GM12865 (cell line): Measurements from ENCODE around the gene LRRC27.

Experiments used
- DNase-seq: peaks from one replicate; pipeline ENCODE4 v3.0.0; 2010; ENCODE audit warnings: low read depth
- H3K4me3 ChIP-seq: 2 replicates; pipeline ENCODE4 v1.5.1; 2011; ENCODE audit warnings: mild to moderate bottlenecking, low read depth, low read length, control low read depth
- TF ChIP-seq, protein P1 (sequence below): IDR thresholded peaks from 2 replicates; pipeline ENCODE4 v1.5.1; 2011; ENCODE audit warnings: low read length, control low read depth, low read depth, inconsistent platforms; ENCODE audit not compliant: insufficient read depth; ENCODE audit errors: missing control alignments

LRRC27 gene

GRCh38 chr10:132341017-132341416 lies 9.0 kb downstream of the LRRC27 start:
- TF ChIP-seq, protein P1, sequence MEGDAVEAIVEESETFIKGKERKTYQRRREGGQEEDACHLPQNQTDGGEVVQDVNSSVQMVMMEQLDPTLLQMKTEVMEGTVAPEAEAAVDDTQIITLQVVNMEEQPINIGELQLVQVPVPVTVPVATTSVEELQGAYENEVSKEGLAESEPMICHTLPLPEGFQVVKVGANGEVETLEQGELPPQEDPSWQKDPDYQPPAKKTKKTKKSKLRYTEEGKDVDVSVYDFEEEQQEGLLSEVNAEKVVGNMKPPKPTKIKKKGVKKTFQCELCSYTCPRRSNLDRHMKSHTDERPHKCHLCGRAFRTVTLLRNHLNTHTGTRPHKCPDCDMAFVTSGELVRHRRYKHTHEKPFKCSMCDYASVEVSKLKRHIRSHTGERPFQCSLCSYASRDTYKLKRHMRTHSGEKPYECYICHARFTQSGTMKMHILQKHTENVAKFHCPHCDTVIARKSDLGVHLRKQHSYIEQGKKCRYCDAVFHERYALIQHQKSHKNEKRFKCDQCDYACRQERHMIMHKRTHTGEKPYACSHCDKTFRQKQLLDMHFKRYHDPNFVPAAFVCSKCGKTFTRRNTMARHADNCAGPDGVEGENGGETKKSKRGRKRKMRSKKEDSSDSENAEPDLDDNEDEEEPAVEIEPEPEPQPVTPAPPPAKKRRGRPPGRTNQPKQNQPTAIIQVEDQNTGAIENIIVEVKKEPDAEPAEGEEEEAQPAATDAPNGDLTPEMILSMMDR, result no peak
- no peak for DNase-seq
- no peak overlapping the region for H3K4me3 ChIP-seq

GRCh38 chr10:132341781-132342180 lies 9.8 kb downstream of the LRRC27 start:
- TF ChIP-seq, protein P1, result no peak
- no peak for DNase-seq
- H3K4me3 ChIP-seq, result no peak overlapping the region

DNA sequence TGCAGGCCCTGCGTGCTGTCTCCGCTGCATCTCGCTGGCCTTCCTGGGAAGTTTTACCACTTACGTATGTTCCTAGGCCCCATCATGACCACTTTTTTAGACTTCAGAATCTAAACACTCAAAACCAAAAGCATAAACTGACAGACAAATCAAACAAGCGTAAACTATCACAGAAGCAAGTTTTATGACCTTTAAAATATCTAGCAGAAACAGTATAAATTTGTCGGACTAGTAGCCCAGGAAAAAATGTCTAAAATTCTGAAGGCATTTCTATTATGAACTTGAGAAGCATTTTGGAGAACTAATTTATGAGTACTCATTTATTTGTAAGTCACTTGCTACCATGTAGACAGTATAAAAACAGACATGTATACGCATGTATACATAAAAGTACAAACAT lies 10.6 kb downstream of the LRRC27 start:
- H3K4me3 ChIP-seq, result no peak overlapping the region
- TF ChIP-seq, protein P1, result no peak
- DNase-seq, result no peak

DNA sequence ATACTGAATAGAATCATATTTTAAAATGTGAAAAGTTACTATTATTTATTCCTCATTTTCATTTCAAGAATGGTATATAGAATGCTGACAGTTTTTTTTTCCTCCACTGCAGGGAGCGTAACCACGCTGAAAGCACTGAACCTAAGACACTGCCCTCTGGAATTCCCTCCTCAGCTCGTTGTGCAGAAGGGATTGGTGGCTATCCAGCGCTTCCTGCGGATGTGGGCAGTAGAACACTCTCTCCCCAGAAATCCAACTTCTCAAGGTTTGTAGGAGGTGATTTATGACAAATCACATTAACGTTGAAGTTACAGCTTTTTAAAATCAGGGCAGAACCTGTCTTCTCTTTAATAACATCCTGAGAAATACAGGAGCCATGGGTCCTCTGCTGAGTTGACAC lies 12.4 kb downstream of the LRRC27 start:
- H3K4me3 ChIP-seq, result no peak overlapping the region
- no peak for DNase-seq
- TF ChIP-seq, protein P1, result no peak

GRCh38 chr10:132345345-132345744 lies 13.4 kb downstream of the LRRC27 start:
- DNase-seq, result no peak

GRCh38 chr10:132346806-132347205 lies 14.8 kb downstream of the LRRC27 start:
- TF ChIP-seq, protein P1, result no peak
- no peak overlapping the region for H3K4me3 ChIP-seq
- DNase-seq, result no peak

More at GRCh38 chr10:132345345-132345744, 13.4 kb downstream of the LRRC27 start:
- TF ChIP-seq, protein P1, result no peak
- no peak overlapping the region for H3K4me3 ChIP-seq

GRCh38 chr10:132347211-132347930 lies 15.4 kb downstream of the LRRC27 start:
- DNase-seq, result no peak
- TF ChIP-seq, protein P1, result no peak

More at GRCh38 chr10:132347211-132347930, 15.4 kb downstream of the LRRC27 start:
- no peak overlapping the region for H3K4me3 ChIP-seq
